CD4-positive, alpha-beta T cell treated with Interleukin-15 for 4 hours (primary cell): ENCODE measurements around the gene TJP2.

Experiments used
- DNase-seq: peaks from one replicate; pipeline ENCODE4 v3.0.0-alpha.2; 2020; ENCODE audit warnings: low spot score

Gene TJP2

DNA sequence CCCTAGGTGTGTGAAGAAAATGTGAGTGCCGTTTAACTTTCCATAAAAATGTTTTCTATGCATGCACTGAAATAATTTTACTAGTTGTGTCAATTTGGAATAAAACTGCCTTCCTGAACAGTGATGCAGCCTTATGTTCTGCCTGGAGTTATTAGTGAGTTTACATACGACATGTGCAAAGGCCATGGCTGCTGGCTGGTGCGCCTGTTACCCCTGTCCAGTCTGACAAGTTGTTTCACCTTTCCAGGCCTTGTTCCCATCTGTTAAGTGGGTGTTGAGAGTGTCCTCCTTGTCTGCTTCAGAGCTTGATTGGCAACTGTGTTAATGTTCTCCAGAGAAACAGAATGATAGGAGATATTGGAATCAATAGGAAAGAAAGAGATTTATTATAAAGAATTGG lies 60.6 kb downstream of the TJP2 start:
- no peak for DNase-seq

- DNase-seq: no peak
These were observed 62.1 kb downstream of the TJP2 start for GRCh38 chr9:69236188-69236587.

GRCh38 chr9:69237702-69238295 lies 63.7 kb downstream of the TJP2 start:
- DNase-seq: no peak

DNA sequence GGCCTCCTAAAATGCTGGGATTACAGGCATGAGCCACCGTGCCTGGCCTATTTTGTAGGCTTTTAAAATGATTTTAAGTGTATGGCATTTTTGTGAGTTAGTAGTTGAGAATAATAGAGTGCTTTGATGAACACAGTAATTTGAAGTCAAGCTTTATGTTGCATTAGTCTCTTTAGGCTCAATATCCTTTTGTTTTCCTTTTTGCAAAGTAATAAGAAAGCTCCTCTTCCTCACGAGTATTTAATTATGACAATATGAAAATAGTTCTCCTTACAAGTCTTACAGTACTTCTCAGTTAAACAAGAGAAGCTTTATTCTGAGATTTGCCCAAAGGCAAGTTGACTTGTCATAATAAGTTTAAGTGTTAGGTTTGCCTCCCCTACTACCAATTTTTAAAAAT lies 69.0 kb downstream of the TJP2 start:
- DNase-seq: no peak

GRCh38 chr9:69246629-69247028 lies 72.6 kb downstream of the TJP2 start:
- DNase-seq: no peak

DNA sequence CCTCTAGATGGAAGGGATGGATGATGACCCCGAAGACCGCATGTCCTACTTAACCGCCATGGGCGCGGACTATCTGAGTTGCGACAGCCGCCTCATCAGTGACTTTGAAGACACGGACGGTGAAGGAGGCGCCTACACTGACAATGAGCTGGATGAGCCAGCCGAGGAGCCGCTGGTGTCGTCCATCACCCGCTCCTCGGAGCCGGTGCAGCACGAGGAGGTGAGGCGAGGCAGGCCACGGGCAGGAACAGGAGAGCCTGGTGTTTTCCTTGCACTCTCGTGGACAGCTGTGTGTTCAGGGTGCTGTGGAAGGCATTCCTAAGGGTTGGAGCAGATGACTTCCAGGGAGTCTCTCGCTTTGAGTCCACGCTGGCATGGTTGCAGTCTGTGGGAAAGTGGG lies 73.9 kb downstream of the TJP2 start:
- no peak for DNase-seq

GRCh38 chr9:69249337-69249736 lies 75.3 kb downstream of the TJP2 start:
- DNase-seq: no peak

DNA sequence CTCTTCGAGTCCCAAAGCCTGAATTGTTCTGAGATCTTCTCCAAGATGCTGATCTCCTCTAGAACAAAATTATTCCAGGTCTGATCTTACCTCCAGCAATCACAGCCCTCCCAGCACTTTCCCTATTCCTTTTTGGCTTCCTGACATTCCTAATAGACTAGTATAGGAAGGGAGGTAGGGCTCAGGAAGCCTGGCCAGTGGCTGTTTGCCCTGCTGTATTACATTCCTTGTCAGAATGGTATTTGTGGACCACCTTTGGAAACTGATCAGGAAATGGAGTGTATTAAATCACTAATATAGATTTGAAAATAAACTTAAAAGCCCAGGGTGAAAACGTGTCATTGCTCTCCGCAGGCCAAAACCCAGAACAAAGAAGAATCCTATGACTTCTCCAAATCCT lies 76.6 kb downstream of the TJP2 start:
- no peak for DNase-seq

- DNase-seq: no peak
These were observed 78.4 kb downstream of the TJP2 start for GRCh38 chr9:69252436-69252835.

GRCh38 chr9:69253057-69253456 lies 79.0 kb downstream of the TJP2 start:
- no peak for DNase-seq

GRCh38 chr9:69254223-69254622 lies 80.1 kb downstream of the TJP2 start:
- DNase-seq: no peak

GRCh38 chr9:69255591-69255990 lies 81.5 kb downstream of the TJP2 start:
- DNase-seq: no peak

GRCh38 chr9:69258551-69258950 lies 84.5 kb downstream of the TJP2 start:
- no peak for DNase-seq

GRCh38 chr9:69260161-69260560 lies 86.1 kb downstream of the TJP2 start:
- no peak for DNase-seq

DNA sequence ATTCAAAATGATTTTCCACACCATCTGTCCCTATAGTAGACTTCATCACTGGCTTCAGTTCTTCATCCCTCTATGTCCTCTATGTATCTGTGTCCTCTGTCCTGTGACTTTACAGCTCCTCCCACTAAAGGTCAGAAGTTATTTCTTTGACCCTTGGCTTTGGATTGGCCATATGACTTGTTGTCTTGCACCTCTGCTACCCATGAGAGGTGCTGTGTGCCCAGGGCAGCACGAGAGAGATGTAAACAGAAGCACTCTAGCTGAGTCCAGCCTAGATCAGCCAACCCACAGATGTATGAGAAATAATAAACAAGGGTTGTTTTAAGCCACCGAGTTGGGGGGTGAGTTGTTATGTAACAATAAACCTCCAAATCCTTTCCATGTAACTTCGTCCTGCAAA lies 87.6 kb downstream of the TJP2 start:
- DNase-seq: no peak

DNA sequence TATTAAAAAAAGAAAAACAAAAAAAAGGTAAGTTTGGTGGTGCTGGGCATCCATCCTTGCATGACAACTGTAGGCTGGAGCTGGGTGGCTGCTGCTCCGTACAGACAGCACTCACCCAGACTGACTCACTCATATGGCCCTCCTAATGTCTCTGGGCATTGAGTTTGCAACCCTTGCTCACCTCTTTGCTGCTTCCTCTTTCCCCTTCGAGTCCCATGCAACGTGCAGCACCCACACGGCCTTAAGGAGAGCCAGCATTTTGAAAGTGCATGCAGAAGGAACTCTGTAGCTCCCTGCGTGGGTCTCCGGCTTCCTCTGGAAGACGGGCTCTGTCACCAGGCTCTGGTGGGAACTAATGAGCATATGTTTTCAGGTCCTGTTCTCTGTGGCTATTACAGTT lies 90.4 kb downstream of the TJP2 start:
- no peak for DNase-seq

DNA sequence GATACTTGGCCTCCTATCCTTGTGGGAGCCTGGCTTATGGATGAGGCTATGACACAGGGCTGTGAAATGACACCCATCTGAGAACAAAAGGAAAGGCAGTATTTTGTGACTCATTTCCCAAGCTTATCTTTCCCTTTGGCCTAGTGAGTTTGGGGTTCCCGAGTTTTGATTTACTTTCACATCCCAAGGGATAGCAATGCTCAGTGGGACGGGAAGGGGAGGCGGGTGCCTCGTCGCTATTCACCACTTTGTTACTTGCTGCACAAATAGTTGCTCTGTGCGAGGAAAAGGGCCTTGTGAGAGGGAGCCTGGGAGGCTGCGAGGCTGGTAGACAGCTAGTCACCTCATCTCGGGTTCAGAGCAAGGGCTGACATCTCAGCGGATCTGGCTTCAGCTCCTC lies 91.8 kb downstream of the TJP2 start:
- DNase-seq: no peak

- DNase-seq: no peak
These were observed 98.1 kb downstream of the TJP2 start for GRCh38 chr9:69272212-69272611.

DNA sequence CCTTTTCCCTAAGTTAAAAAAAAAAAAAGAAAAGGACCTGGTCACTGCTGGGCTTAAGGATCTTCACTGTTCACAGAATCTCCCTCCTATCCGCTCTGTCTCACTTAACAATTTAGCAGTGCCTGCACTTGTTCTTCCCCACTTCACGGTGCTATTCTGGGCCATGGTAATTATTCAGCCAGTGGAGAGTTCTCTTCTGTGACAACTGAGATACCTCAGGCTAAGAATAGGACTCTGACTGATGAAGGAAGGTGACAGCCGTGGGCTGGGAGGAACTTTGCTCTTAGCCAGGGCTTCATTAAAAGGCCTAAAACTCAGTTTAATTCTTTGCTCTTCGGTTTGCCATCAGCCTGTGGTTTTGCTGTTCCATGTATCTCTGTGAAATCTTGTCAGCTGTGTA lies 99.1 kb downstream of the TJP2 start:
- no peak for DNase-seq

GRCh38 chr9:69276775-69277174 lies 102.7 kb downstream of the TJP2 start:
- no peak for DNase-seq

DNA sequence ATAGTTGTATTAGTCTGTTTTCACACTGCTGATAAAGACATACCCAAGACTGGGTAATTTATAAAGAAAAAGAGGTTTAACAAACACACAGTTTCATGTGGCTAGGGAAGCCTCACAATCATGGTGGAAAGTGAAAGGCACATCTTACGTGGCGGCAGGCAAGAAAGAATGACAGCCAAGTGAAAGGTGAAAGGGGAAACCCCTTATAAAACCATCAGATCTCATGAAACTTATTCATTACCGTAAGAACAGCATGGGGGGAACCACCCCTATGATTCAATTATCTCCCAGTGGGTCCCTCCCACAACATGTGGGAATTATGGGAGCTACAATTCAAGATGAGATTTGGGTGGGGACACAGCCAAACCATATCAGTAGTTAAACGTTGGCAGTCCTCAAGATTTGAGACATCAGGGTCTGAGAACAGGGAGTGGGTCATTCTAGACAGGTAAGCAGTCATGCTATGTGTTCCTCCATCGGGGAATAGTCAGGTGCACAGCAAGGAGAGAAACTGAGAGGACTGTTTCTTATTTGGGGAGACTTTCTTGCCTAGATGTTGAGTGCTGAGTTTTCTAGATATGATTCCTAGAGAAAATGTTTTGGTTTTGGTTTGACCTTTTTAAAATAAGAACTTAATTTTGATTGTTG lies 105.1 kb downstream of the TJP2 start:
- no peak for DNase-seq

- DNase-seq: no peak
These were observed 105.7 kb downstream of the TJP2 start for GRCh38 chr9:69279733-69280132.

DNA sequence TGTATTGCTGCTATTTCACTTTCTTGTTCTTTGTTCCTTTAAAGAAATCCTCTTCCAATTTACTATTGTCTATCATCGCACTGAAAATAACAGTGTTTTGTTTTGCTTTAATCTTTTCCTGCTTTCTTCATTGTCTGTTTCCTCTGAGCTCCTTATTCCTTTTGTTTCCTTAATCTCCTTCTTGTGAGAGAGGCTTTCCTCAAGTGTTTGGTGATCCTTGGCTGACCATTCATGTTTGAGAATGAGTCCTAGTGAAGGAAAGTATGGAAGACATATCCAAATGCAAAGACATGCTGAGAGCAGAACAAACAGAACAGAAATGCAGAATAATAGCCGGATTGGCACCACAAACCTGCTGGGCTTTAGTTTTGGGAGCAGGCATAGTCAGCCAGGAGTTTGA lies 108.9 kb downstream of the TJP2 start:
- no peak for DNase-seq

GRCh38 chr9:69292078-69292477 lies 118.0 kb downstream of the TJP2 start:
- DNase-seq: no peak
